22Rv1 (cell line): ENCODE measurements around the gene TGFB1.

Experiments used
- H3K27ac ChIP-seq: fragments of 450-650 bp; 2 replicates; pipeline ENCODE4 v1.5.1; 2017
- CTCF ChIP-seq: fragments of 450-650 bp; IDR thresholded peaks from 2 replicates; pipeline ENCODE4 v1.5.1; 2017; ENCODE audit warnings: mild to moderate bottlenecking
- ZFX ChIP-seq: fragments of 450-650 bp; IDR thresholded peaks from 2 replicates; pipeline ENCODE4 v1.6.1; 2017; ENCODE audit warnings: antibody characterized with exemption, borderline replicate concordance

Gene TGFB1

GRCh38 chr19:41353466-41354342 is at the start of gene TGFB1:
TSS of gene TGFB1 (minus strand) at chr19:41353922. CDS start at chr19:41353044, 878 bp downstream.
- TF ChIP-seq ZFX (no peak), CTCF (peak; percentile 69)
- H3K27ac ChIP-seq, result 0 out of 2 replicates have a peak within 1 kb of the TSS, but pooled peaks have one; percentile 12

GRCh38 chr19:41402010-41402409 is 48.3 kb upstream of the TGFB1 start:
- TF ChIP-seq ZFX (no peak), CTCF (no peak)
- H3K27ac ChIP-seq, result no peak overlapping the region

GRCh38 chr19:41401483-41401882 is 47.8 kb upstream of the TGFB1 start:
- no peak overlapping the region for H3K27ac ChIP-seq
- no peak for TF ChIP-seq ZFX
- TF ChIP-seq CTCF, result no peak

- no peak for TF ChIP-seq ZFX
- TF ChIP-seq CTCF, result no peak
- H3K27ac ChIP-seq, result no peak overlapping the region
Observed at GRCh38 chr19:41399525-41399924, 45.8 kb upstream of the TGFB1 start.

- H3K27ac ChIP-seq, result no peak overlapping the region
- TF ChIP-seq ZFX, result no peak
- no peak for TF ChIP-seq CTCF
Observed at GRCh38 chr19:41399091-41399490, 45.4 kb upstream of the TGFB1 start.

- H3K27ac ChIP-seq, result no peak overlapping the region
- TF ChIP-seq CTCF (no peak), ZFX (no peak)
Observed at GRCh38 chr19:41398598-41398997, 44.9 kb upstream of the TGFB1 start.

GRCh38 chr19:41398050-41398418 is 44.3 kb upstream of the TGFB1 start:
- no peak for TF ChIP-seq ZFX
- no peak for TF ChIP-seq CTCF
- H3K27ac ChIP-seq, result peak overlapping the region; percentile 84
